HG02885 (cell line): Measurements from ENCODE around the gene IFNA17.
"Not testable (repeated sequence)": the region's sequence is repeated elsewhere in the genome, so short reads cannot be mapped to it uniquely, and the experiment has no call there.

Experiments
- ATAC-seq: cut with Tn5 transposase; IDR thresholded peaks from one replicate; pipeline ENCODE4 v1.9.1; 2021; ENCODE audit warnings: mild to moderate bottlenecking; ENCODE audit not compliant: unreplicated experiment, poor library complexity

Gene IFNA17

DNA sequence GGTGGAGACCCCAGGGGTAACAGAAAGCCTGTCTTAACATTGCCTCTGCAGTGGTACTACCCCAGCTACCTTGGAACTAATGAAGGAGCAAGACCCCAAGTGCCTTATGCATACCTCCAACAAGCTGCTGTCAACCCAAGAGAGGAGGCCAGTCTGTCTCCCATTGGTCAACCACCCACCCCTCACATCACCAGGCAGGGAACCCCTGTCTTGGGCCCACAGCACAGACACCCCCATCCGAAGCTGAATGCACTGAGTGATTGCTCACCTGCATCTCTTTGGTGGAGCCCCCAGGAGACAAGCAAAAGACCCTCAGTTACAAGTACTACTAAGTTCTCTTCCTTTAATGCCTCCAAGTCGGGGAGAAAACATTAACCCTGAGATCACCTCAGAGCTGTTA lies 15.9 kb downstream of the IFNA17 start:
- not testable (repeated sequence) for ATAC-seq

DNA sequence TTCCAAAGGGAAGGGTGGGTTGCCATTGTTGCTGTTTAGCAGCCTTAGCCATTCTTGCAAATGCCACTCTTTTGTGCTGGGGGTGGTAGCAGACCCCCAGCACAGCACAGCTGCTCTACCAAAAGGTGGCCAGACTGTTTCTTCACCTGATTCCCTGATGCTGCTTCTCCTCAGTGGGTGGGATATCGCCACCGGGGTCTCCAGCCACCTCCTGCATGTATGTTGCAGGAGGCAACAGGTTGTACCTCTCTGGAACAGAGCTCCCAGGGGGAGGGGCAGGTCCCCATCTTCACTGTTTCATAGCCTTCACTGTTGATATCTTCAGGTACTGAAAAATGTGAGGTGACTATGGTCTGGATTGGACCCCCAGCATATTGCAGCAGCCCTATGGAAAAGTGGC lies 17.2 kb downstream of the IFNA17 start:
- ATAC-seq: not testable (repeated sequence)

DNA sequence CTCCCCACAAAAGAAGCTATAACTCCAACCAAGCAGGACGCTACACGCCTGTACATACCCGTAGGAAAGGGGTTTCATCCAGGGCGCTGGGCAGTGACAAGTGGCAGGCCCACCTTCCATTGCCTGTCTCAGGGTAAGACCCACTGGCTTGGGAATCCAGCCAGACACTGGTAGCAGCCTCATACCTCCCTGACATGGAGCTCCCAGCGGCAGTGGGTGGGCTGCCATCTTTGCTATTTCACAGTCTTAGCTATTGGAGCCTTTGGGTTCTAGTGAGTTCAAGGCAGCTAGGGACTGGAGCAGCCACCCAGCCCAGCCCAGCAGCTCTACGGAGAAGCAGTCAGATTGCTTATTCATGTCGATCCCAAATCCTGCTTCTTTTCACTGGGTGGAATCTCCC lies 17.7 kb downstream of the IFNA17 start:
- no peak for ATAC-seq

DNA sequence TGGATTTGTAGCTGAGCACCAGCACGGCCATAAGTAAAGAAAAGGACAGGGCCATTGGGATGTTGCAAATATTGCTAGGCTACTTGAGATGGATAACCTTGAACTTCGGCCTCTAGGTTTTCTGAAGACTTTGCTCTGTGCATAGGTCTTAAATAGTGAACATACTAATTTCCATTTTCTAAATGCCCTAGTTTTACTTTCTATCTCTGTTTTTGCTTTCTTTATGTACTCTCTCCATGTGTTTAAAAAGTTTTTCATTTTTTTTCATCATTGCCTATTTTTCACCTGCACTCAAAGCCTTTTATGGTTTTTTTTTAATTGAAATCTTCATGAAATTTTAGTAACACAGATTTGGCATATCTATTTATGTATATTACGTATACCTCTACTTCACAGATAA lies 21.0 kb downstream of the IFNA17 start, which contains the start of gene IFNA10:
Gene IFNA10 (minus strand): TSS at position 101 of the 400 bp plus-strand sequence. CDS start 46 bp downstream, at position 55.
- ATAC-seq: not testable (repeated sequence)

- no peak for ATAC-seq
Observed at GRCh38 chr9:21205204-21205603, 22.8 kb downstream of the IFNA17 start.

DNA sequence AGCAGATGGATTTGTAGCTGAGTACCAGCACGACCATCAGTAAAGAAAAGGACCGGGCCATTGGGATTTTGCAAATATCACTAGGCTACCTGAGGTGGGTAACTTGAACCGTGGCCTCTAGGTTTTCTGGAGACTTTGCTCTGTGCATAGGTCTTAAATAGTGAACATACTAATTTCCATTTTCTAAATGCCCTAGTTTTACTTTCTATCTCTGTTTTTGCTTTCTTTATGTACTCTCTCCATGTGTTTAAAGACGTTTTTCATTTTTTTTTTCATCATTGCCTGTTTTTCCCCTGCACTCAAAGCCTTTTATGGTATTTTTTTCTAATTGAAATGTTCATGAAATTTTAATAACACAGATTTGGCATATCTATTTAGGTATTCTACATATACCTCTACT lies 25.9 kb downstream of the IFNA17 start, which contains the start of gene IFNA7:
Gene IFNA7 (minus strand): TSS at position 101 of the 400 bp plus-strand sequence. CDS start 40 bp downstream, at position 61.
- not testable (repeated sequence) for ATAC-seq

DNA sequence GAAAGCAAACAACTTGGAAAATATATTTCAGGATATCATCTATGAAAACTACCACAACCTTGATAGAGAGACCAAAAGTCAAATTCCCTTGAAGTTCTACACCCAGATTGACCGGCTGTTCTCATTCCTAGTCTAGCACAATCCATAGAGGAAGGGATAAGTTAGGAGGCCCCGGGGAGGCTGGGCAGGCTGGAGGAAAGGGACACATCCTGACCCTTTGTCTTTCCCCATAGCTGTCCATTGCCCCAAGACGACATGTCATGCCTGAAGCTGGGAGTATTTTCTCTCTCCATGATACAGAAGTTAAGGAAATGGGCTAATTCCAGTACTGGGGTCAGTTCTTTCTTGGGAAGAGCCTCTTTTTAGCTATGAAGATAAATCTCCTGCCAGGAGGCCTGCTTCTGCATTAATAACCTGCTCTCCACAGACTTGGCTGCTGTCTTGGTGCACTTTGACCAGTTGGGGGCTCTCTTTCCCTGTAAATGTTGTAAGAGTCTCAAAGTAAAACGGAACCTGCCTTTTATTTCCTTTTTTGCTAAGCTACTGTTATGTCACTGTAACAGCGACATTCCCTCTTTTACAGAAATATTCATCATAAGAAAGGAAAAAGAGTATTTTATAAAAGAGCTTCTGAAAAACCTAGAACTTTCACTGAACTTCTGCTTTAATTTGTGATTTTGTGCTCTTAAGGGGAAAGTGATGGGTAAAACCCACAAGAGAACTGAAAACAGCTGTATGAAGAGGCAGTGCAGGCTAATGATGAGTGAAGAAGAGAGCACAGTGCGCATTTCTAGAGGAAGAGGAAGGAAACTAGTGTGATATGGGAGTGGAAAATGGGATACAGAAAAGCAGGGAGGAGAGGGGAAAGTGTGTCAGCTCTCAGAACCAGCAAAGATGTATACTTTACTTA lies 32.9 kb downstream of the IFNA17 start:
- ATAC-seq: peak; percentile 97

DNA sequence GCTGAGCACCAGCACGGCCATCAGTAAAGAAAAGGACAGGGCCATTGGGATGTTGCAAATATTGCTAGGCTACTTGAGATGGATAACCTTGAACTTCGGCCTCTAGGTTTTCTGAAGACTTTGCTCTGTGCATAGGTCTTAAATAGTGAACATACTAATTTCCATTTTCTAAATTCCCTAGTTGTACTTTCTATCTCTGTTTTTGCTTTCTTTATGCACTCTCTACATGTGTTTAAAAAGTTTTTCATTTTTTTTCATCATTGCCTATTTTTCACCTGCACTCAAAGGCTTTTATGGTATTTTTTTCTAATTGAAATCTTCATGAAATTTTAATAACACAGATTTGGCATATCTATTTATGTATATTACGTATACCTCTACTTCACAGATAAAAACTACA lies 40.5 kb downstream of the IFNA17 start, which contains the start of gene IFNA4:
Gene IFNA4 (minus strand): TSS at position 101 of the 400 bp plus-strand sequence. CDS start 56 bp downstream, at position 45.
- ATAC-seq: not testable (repeated sequence)

DNA sequence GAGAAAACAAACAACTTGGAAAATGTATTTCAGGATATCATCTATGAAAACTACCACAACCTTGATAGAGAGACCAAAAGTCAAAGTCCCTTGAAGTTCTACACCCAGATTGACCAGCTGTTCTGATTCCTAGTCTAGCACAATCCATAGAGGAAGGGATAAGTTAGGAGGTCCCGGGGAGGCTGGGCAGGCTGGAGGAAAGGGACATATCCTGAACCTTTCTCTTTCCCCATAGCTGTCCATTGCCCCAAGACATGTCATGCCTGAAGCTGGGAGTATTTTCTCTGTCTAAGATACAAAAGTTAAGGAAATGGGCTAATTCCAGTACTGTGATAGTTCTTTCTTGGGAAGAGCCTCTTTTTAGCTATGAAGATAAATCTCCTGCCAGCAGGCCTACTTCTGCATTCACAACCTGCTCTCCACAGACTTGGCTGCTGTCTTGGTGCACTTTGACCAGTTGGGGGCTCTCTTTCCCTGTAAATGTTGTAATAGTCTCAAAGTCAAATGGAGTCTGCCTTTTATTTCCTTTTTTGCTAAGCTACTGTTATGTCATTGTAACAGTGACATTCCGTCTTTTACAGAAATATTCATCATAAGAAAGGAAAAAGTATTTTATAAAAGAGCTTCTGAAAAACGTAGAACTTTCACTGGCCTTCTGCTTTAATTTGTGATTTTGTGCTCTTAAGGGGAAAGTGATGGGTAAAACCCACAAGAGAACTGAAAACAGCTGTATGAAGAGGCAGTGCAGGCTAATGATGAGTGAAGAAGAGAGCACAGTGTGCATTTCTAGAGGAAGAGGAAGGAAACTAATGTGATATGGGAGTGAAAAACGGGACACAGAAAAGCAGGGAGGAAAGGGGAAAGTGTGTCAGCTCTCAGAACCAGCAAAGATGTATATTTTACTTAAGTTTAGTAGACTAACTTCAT lies 44.9 kb downstream of the IFNA17 start:
- ATAC-seq: peak; percentile 96
